ENCODE data around the gene GNPAT. TPM values are rescaled to one million over a fixed set of nuclear protein-coding genes. Genes with fewer than 3 reads are reported as not detected.

The GNPAT gene
- total RNA-seq, 1 donor from 2014 or later: 36.3 TPM

- H3K27me3 Mint-ChIP-seq (ENCODE audit: low read depth): peaks cover 87% of the 10 kb centered on the region
- H3K9me3 Mint-ChIP-seq: no peaks in the 10 kb centered on the region
- H3K4me3 Mint-ChIP-seq: no peak overlapping the region
- no peak overlapping the region for H3K27ac Mint-ChIP-seq
- no peak for DNase-seq (ENCODE audit: low spot score in 2 of 2, unreplicated experiment in 2 of 2)
- no peaks in the 10 kb centered on the region for H3K4me1 Mint-ChIP-seq
- TF ChIP-seq, protein P1, sequence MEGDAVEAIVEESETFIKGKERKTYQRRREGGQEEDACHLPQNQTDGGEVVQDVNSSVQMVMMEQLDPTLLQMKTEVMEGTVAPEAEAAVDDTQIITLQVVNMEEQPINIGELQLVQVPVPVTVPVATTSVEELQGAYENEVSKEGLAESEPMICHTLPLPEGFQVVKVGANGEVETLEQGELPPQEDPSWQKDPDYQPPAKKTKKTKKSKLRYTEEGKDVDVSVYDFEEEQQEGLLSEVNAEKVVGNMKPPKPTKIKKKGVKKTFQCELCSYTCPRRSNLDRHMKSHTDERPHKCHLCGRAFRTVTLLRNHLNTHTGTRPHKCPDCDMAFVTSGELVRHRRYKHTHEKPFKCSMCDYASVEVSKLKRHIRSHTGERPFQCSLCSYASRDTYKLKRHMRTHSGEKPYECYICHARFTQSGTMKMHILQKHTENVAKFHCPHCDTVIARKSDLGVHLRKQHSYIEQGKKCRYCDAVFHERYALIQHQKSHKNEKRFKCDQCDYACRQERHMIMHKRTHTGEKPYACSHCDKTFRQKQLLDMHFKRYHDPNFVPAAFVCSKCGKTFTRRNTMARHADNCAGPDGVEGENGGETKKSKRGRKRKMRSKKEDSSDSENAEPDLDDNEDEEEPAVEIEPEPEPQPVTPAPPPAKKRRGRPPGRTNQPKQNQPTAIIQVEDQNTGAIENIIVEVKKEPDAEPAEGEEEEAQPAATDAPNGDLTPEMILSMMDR (IDR thresholded peaks at IDR 0.05; ENCODE audit: unreplicated experiment): no peak
- no peaks in the 10 kb centered on the region for H3K36me3 Mint-ChIP-seq
Observed at GRCh38 chr1:231201979-231202633, 38.9 kb upstream of the GNPAT start.

DNA sequence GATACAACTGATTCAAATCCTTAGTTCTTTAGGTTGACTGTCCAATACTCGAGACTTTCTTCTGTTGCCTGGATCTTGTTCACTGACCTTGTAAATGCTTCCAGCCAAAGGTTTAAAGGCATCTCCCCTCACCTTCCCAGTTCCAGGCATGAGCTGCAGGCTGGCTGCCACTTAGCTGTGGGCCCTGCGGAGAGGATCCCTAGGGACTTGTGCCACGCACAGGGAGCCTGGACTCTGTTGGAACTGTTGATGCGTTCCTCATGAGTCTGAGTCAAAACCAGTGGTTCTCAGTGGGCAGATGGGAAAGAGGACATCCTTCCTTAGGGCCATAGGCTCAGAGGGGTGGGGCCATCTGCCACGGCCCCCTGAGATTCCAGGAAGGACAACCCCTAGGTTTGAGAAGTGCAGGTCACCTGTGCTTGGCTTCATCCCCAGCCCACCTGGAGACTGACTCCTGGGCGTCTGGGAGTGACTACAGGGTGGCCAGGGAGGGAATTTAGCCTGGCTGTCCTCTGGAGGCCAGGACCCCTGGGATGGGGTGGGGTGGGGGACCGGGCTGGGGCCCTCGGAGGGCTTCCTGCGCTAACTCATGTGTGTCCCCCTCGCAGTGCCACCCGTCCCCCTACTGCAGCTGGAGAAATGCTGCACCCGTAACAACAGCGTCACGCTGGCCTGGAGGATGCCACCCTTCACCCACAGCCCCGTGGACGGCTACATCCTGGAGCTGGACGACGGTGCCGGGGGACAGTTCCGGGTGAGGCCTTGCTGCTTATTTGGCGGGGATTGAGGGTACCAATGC is 37.6 kb upstream of the GNPAT start:
- no peak for DNase-seq (ENCODE audit: low spot score in 2 of 2, unreplicated experiment in 2 of 2)
- Mint-ChIP-seq H3K9me3 (no peaks in the 10 kb centered on the region), H3K36me3 (no peaks in the 10 kb centered on the region), H3K4me1 (no peaks in the 10 kb centered on the region), H3K4me3 (no peak overlapping the region), H3K27ac (no peak overlapping the region), H3K27me3 (ENCODE audit: low read depth) (peaks cover 77% of the 10 kb centered on the region)
- TF ChIP-seq, protein P1 (IDR thresholded peaks at IDR 0.05; ENCODE audit: unreplicated experiment): no peak

- Mint-ChIP-seq H3K27me3 (ENCODE audit: low read depth) (peaks cover 47% of the 10 kb centered on the region), H3K27ac (no peak overlapping the region), H3K36me3 (no peaks in the 10 kb centered on the region), H3K4me3 (no peak overlapping the region), H3K9me3 (no peaks in the 10 kb centered on the region), H3K4me1 (no peaks in the 10 kb centered on the region)
- no peak for DNase-seq (ENCODE audit: low spot score in 2 of 2, unreplicated experiment in 2 of 2)
- TF ChIP-seq, protein P1 (IDR thresholded peaks at IDR 0.05; ENCODE audit: unreplicated experiment): no peak
Observed at GRCh38 chr1:231206856-231207255, 34.2 kb upstream of the GNPAT start.

DNA sequence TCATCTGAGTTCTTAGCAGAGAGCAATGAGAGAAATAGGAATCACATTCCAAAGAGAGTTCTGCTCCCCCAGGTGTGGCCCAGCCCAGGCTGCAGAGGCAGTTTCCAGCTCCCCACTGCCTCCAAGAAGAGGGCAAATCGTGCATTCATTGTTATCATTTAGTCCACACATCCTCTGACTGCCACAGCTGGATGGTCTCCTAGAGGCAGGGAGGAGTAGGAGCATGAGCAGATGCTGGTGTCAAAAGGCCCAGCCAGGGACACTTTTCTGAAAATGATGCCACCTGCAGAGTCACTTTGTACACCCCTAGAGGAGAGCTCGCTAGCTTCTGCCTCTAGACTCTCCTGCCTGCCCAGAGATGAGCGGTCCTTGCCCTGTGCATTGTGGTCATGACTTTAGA is 33.6 kb upstream of the GNPAT start:
- Mint-ChIP-seq H3K4me3 (no peak overlapping the region), H3K9me3 (no peaks in the 10 kb centered on the region), H3K27ac (no peak overlapping the region), H3K4me1 (no peaks in the 10 kb centered on the region), H3K36me3 (no peaks in the 10 kb centered on the region), H3K27me3 (ENCODE audit: low read depth) (peaks cover 47% of the 10 kb centered on the region)
- TF ChIP-seq, protein P1 (IDR thresholded peaks at IDR 0.05; ENCODE audit: unreplicated experiment): no peak
- DNase-seq (ENCODE audit: low spot score in 2 of 2, unreplicated experiment in 2 of 2): no peak

GRCh38 chr1:231208980-231209379 is 32.0 kb upstream of the GNPAT start:
- Mint-ChIP-seq H3K4me3 (no peak overlapping the region), H3K27ac (no peak overlapping the region), H3K4me1 (no peaks in the 10 kb centered on the region), H3K36me3 (no peaks in the 10 kb centered on the region), H3K9me3 (no peaks in the 10 kb centered on the region), H3K27me3 (ENCODE audit: low read depth) (peaks cover 47% of the 10 kb centered on the region)
- TF ChIP-seq, protein P1 (IDR thresholded peaks at IDR 0.05; ENCODE audit: unreplicated experiment): no peak
- DNase-seq (ENCODE audit: low spot score in 2 of 2, unreplicated experiment in 2 of 2): no peak
